NAMALWA (cell line): ENCODE measurements around the gene VCL.

Source experiments
- DNase-seq: peaks from one replicate; pipeline ENCODE4 v3.0.0-alpha.2; 2015; ENCODE audit warnings: low spot score

Gene VCL

GRCh38 chr10:74076961-74077360, 79.0 kb downstream of the VCL start:
- no peak for DNase-seq

GRCh38 chr10:74077416-74077815, 79.5 kb downstream of the VCL start:
- DNase-seq: no peak

GRCh38 chr10:74078037-74078436, 80.1 kb downstream of the VCL start:
- DNase-seq: no peak

- no peak for DNase-seq
Observed at GRCh38 chr10:74079028-74079935, 81.4 kb downstream of the VCL start.

- no peak for DNase-seq
Observed at GRCh38 chr10:74079936-74080590, 82.1 kb downstream of the VCL start.

- DNase-seq: peak; percentile 61
Observed at GRCh38 chr10:74081192-74081803, 83.4 kb downstream of the VCL start.

GRCh38 chr10:74081941-74082718, 84.2 kb downstream of the VCL start:
- DNase-seq: no peak

GRCh38 chr10:74083304-74083703, 85.4 kb downstream of the VCL start:
- DNase-seq: no peak

GRCh38 chr10:74084955-74085354, 87.0 kb downstream of the VCL start:
- no peak for DNase-seq

- no peak for DNase-seq
Observed at GRCh38 chr10:74086317-74086716, 88.4 kb downstream of the VCL start.

- no peak for DNase-seq
Observed at GRCh38 chr10:74088722-74089121, 90.8 kb downstream of the VCL start.

- no peak for DNase-seq
Observed at GRCh38 chr10:74092372-74092771, 94.5 kb downstream of the VCL start.

- no peak for DNase-seq
Observed at GRCh38 chr10:74093530-74094164, 95.7 kb downstream of the VCL start.

- no peak for DNase-seq
Observed at GRCh38 chr10:74094231-74094630, 96.3 kb downstream of the VCL start.

GRCh38 chr10:74096777-74097176, 98.9 kb downstream of the VCL start:
- peak; percentile 22 for DNase-seq

GRCh38 chr10:74097776-74098175, 99.9 kb downstream of the VCL start:
- no peak for DNase-seq

- no peak for DNase-seq
Observed at GRCh38 chr10:74099420-74099819, 101.5 kb downstream of the VCL start.

GRCh38 chr10:74099836-74100235, 101.9 kb downstream of the VCL start:
- no peak for DNase-seq

GRCh38 chr10:74103560-74104258, 105.8 kb downstream of the VCL start:
- DNase-seq: peak; percentile 52

- DNase-seq: no peak
Observed at GRCh38 chr10:74104480-74104879, 106.6 kb downstream of the VCL start.

GRCh38 chr10:74104996-74105395, 107.1 kb downstream of the VCL start:
- DNase-seq: no peak
